ENCODE results near the gene FOXL2NB. TPM values are rescaled to one million over a fixed set of nuclear protein-coding genes. Genes with fewer than 3 reads are reported as not detected.

Gene FOXL2NB
- total and polyA plus RNA-seq, 2 of the 13 experiments (the other 11 are each of a cell fraction or from before 2014, with no cell fraction given), result not detected

DNA sequence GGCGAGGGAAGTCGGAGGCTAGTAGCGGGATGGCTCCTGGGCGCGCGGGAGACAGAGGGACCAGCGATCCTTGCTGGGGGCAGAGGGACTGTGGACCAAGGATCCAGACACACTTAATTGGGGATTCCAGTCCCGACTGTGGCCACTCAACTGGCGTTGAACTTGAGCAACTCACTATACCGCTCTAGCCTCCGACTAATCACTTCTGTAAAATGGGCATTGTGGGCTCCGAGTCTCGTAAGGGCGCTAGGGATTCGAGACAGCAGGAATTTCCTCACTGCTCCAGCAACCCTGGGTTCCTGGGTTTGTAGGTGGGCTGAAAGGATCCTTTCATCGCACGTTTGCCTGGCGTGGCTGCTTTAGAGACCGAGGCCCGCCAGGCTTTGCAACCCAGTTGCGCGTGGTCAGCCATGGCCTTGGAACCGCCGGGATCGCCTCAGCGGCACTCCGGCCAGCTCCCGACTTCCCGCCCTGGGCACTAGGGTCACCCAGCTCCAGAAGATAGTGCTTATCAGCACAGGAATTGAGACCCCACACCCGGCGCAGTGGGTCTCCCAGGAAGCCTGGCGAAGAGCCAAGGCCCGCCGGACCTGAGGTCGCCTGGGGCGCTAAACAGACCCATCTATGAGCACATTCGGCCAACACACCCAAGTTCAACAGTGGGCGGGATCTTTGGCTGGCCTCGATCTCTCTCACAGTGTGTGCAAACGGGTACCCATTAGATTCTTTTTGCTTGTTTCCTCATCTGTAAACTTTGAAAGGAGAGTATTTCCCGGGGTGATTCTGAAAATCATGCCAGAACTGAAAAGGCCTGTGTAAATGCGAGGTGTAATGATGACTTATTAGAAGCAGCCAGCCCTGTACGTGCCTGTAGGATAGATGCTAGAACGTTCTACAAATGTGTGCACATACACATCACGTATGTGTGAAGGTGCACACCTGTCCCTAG lies 10.0 kb upstream of the FOXL2NB start (continued):
- TF ChIP-seq ZNF768 (CRISPR knock-in tag; IDR thresholded peaks at IDR 0.05), result peak; percentile 18; the same call in 1 of the 2 replicates
- TF ChIP-seq ZNF570 (CRISPR knock-in tag; IDR thresholded peaks at IDR 0.05; ENCODE audit: borderline replicate concordance), result no peak
- 0 out of 2 replicates have a peak, but pooled peaks have one; percentile 55 for TF ChIP-seq CAMTA2 (CRISPR knock-in tag; IDR thresholded peaks at IDR 0.05; ENCODE audit: borderline replicate concordance)
- 0 out of 2 replicates have a peak, but pooled peaks have one; percentile 12 for TF ChIP-seq ZMYM3 (CRISPR knock-in tag; IDR thresholded peaks at IDR 0.05)

- Histone ChIP-seq H3K4me1 (ENCODE audit: insufficient read depth, low read length) (peaks cover 37% of the 10 kb centered on the region), H3K4me2 (ENCODE audit: low read depth, low read length) (peak overlapping the region; percentile 93; the same call in 1 of the 2 replicates), H3K27ac (ENCODE audit: extremely low read length, insufficient read depth, low read length) (no peak overlapping the region), H3K36me3 (replicated peaks in 1 of 2; ENCODE audit: control insufficient read depth in 1 of 2, insufficient read depth in 2 of 2, low read length in 2 of 2) (no peaks in the 10 kb centered on the region), H4K20me1 (ENCODE audit: insufficient read depth, low read length) (no peaks in the 10 kb centered on the region), H3K9ac (ENCODE audit: insufficient read depth, low read depth, low read length) (no peak overlapping the region), H2AFZ (ENCODE audit: low read length) (no peak overlapping the region), H3K4me3 (replicated peaks in 1 of 3; ENCODE audit: insufficient read depth in 1 of 3, low read depth in 2 of 3, low read length in 3 of 3) (0 out of 6 replicates have a peak overlapping the region, but pooled peaks of 1 of the 3 experiments have one; percentile 7), H3K27me3 (ENCODE audit: control insufficient read depth in 1 of 2, insufficient read depth in 2 of 2, low read length in 2 of 2) (peaks cover 21 to 75% of the 10 kb centered on the region in 2 experiments; a peak in 4 of 5 replicates), H3K9me3 (ENCODE audit: low read length) (no peaks in the 10 kb centered on the region), H3K79me2 (ENCODE audit: insufficient read depth, low read length) (no peaks in the 10 kb centered on the region)
- intact Hi-C loops (cut with micrococcal nuclease; ENCODE audit: unreplicated experiment), result loop anchor here (5.0 kb wide), 1 partner anchor 1305 kb away; no protein-coding TSS in a partner anchor
- TF ChIP-seq, protein P1, sequence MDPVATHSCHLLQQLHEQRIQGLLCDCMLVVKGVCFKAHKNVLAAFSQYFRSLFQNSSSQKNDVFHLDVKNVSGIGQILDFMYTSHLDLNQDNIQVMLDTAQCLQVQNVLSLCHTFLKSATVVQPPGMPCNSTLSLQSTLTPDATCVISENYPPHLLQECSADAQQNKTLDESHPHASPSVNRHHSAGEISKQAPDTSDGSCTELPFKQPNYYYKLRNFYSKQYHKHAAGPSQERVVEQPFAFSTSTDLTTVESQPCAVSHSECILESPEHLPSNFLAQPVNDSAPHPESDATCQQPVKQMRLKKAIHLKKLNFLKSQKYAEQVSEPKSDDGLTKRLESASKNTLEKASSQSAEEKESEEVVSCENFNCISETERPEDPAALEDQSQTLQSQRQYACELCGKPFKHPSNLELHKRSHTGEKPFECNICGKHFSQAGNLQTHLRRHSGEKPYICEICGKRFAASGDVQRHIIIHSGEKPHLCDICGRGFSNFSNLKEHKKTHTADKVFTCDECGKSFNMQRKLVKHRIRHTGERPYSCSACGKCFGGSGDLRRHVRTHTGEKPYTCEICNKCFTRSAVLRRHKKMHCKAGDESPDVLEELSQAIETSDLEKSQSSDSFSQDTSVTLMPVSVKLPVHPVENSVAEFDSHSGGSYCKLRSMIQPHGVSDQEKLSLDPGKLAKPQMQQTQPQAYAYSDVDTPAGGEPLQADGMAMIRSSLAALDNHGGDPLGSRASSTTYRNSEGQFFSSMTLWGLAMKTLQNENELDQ (CRISPR knock-in tag; IDR thresholded peaks at IDR 0.05; ENCODE audit: borderline replicate concordance), result no peak
- TF ChIP-seq EZH2 (conservative IDR thresholded peaks at IDR 0.05; ENCODE audit: low read depth, low read length), result 0 out of 2 replicates have a peak, but pooled peaks have one; percentile 32
- no TSS peak for BruUV-seq (replicated peaks)
- in situ Hi-C loops (cut with HindIII; ENCODE audit: extremely low pct_ligation_motif_present, low pct_unique_long_range_greater_than_20kb), result loop anchor here (5.0 kb wide), 3 partner anchors 40 to 390 kb away; no protein-coding TSS in a partner anchor
- ATAC-seq (no peak), DNase-seq (ENCODE audit: low spot score) (no peak), FAIRE-seq (no peak)
- ChIA-PET CTCF (ENCODE audit: low intra/inter-chr PET ratio, low total read pairs) (interaction anchor here (1.8 kb wide), 1 partner anchor 42 kb away, joined by 9 read pairs; no protein-coding TSS in a partner anchor), POLR2A (no interaction called here)
- 50% methylated on average over 2 of the region's 29 CpGs for WGBS (ENCODE audit: low lambda C conversion rate)
Measured at GRCh38 chr3:138937690-138938055, 9.3 kb upstream of the FOXL2NB start.

Measured in HepG2 (cell line).